ENCODE results near the gene TNNT1. TPM values are rescaled to one million over a fixed set of nuclear protein-coding genes. Genes with fewer than 3 reads are reported as not detected.

The TNNT1 gene
- total RNA-seq, 1 donor from 2014 or later = 8.3 TPM

DNA sequence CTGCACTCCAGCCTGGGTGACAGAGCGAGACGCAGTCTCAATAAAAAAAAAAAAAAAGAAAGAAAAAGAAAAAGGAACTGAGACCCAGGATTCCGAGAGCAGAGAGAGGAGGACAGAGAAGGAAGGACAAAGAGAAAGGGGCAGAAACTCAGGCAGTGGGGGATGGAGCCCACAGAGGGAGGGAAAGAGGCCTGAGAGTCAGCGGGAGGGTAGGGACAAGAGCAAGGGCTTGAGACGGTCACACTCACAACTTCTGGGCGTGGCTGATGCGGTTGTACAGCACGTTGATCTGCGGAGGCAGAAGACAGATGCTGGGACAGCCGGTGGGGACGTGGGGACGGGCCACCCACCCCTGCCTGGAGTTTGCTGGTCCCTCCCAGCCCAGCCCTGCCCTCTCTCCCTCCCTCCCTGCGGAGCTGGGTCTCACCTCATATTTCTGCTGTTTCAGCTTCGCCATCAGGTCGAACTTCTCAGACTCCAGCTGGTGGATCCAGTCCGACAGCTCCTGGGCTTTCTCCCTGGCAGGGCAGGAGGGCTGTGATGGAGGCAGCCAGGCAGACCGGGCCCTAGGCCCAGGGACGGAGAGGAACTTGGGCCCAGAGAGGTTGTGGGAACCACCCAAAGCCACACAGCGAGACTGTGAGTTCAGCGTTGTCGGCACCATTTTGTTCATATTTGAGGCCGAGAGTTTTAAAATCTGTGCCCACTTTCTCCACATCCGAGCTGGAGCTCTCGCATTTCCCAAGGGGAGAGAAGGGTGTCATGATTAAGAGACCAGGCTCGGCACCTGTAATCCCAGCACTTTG lies 15.2 kb downstream of the TNNT1 start:
- Histone ChIP-seq H3K27me3 (ENCODE audit: insufficient read depth, low read length) (peaks cover 3% of the 10 kb centered on the region), H4K20me1 (ENCODE audit: insufficient read depth, low read length) (no peaks in the 10 kb centered on the region), H3K36me3 (ENCODE audit: insufficient read depth, low read length) (no peaks in the 10 kb centered on the region), H3K9me3 (ENCODE audit: insufficient read depth, low read depth, low read length) (no peaks in the 10 kb centered on the region), H3K4me2 (ENCODE audit: low read length) (no peak overlapping the region), H3K4me3 (ENCODE audit: insufficient read depth, low read depth, low read length) (no peak overlapping the region), H3K27ac (ENCODE audit: low read depth, low read length) (no peak overlapping the region), H3K9ac (ENCODE audit: low read length) (no peak overlapping the region), H3K79me2 (ENCODE audit: insufficient read depth, low read length) (no peaks in the 10 kb centered on the region), H3K4me1 (ENCODE audit: insufficient read depth, low read length) (no peaks in the 10 kb centered on the region), H2AFZ (ENCODE audit: low read depth, low read length) (no peak overlapping the region)
- TF ChIP-seq EZH2 (IDR thresholded peaks at IDR 0.05; ENCODE audit: insufficient read depth, low read length) = no peak
- TF ChIP-seq, protein P1, sequence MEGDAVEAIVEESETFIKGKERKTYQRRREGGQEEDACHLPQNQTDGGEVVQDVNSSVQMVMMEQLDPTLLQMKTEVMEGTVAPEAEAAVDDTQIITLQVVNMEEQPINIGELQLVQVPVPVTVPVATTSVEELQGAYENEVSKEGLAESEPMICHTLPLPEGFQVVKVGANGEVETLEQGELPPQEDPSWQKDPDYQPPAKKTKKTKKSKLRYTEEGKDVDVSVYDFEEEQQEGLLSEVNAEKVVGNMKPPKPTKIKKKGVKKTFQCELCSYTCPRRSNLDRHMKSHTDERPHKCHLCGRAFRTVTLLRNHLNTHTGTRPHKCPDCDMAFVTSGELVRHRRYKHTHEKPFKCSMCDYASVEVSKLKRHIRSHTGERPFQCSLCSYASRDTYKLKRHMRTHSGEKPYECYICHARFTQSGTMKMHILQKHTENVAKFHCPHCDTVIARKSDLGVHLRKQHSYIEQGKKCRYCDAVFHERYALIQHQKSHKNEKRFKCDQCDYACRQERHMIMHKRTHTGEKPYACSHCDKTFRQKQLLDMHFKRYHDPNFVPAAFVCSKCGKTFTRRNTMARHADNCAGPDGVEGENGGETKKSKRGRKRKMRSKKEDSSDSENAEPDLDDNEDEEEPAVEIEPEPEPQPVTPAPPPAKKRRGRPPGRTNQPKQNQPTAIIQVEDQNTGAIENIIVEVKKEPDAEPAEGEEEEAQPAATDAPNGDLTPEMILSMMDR (IDR thresholded peaks at IDR 0.05; ENCODE audit: insufficient read depth, low read depth, low read length) = no peak
- Mint-ChIP-seq H3K9me3 (ENCODE audit: unreplicated experiment) (no peaks in the 10 kb centered on the region), H3K4me3 (ENCODE audit: unreplicated experiment) (no peak overlapping the region), H3K36me3 (ENCODE audit: low read depth, unreplicated experiment) (no peaks in the 10 kb centered on the region), H3K27ac (ENCODE audit: unreplicated experiment) (no peak overlapping the region), H3K4me1 (ENCODE audit: low read depth, unreplicated experiment) (no peaks in the 10 kb centered on the region), H3K27me3 (ENCODE audit: low read depth, unreplicated experiment) (peaks cover 16% of the 10 kb centered on the region)
- DNase-seq (ENCODE audit: low read depth) (no peak), FAIRE-seq (no peak)

DNA sequence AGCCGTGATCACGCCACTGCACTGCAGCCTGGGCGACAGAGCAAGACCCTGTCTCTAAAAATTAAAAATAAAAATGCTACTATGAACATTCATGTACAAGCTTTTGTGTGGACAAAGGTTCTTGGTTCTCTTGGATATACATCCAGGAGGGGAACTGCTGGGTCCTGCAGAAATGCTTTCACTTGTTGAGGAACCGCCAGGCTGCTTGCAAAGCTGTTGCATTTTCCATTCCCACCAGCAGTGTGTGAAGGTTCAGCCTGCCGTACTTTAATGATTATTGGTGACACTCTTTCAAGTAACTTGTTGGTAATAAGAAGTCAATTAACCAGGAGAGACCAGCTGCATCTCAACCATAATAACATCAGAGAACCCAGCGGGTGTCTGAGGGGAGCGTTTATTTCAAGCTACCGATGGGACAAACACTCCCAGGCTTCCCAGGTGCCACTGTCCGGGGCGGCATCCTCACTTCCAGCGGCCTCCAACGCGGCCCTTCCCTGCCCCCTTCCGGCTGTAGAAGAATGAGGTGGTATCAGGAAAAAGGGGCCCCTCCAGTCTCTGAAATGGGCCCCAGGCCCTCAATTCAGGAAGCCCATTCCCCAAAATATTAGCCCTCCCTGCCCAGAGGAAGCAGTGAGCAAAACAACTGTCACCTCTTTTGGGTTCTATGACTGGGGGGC lies 16.4 kb downstream of the TNNT1 start:
- peaks cover 15% of the 10 kb centered on the region for H3K27me3 Mint-ChIP-seq (ENCODE audit: low read depth, unreplicated experiment)
- Histone ChIP-seq H3K79me2 (ENCODE audit: insufficient read depth, low read length) (no peaks in the 10 kb centered on the region), H3K4me3 (ENCODE audit: insufficient read depth, low read depth, low read length) (no peak overlapping the region), H3K9me3 (ENCODE audit: insufficient read depth, low read depth, low read length) (no peaks in the 10 kb centered on the region), H3K27ac (ENCODE audit: low read depth, low read length) (no peak overlapping the region), H3K9ac (ENCODE audit: low read length) (no peak overlapping the region), H3K4me1 (ENCODE audit: insufficient read depth, low read length) (no peaks in the 10 kb centered on the region), H3K36me3 (ENCODE audit: insufficient read depth, low read length) (no peaks in the 10 kb centered on the region), H3K4me2 (ENCODE audit: low read length) (no peak overlapping the region), H3K27me3 (ENCODE audit: insufficient read depth, low read length) (peaks cover 3% of the 10 kb centered on the region), H4K20me1 (ENCODE audit: insufficient read depth, low read length) (no peaks in the 10 kb centered on the region), H2AFZ (ENCODE audit: low read depth, low read length) (no peak overlapping the region)
- H3K4me1 Mint-ChIP-seq (ENCODE audit: low read depth, unreplicated experiment) = no peaks in the 10 kb centered on the region
- H3K4me3 Mint-ChIP-seq (ENCODE audit: unreplicated experiment) = no peak overlapping the region
- FAIRE-seq = no peak
- H3K27ac Mint-ChIP-seq (ENCODE audit: unreplicated experiment) = no peak overlapping the region
- no peaks in the 10 kb centered on the region for H3K36me3 Mint-ChIP-seq (ENCODE audit: low read depth, unreplicated experiment)
- no peaks in the 10 kb centered on the region for H3K9me3 Mint-ChIP-seq (ENCODE audit: unreplicated experiment)
- TF ChIP-seq EZH2 (IDR thresholded peaks at IDR 0.05; ENCODE audit: insufficient read depth, low read length) = no peak
- TF ChIP-seq, protein P1 (IDR thresholded peaks at IDR 0.05; ENCODE audit: insufficient read depth, low read depth, low read length) = no peak
- DNase-seq (ENCODE audit: low read depth) = no peak

DNA sequence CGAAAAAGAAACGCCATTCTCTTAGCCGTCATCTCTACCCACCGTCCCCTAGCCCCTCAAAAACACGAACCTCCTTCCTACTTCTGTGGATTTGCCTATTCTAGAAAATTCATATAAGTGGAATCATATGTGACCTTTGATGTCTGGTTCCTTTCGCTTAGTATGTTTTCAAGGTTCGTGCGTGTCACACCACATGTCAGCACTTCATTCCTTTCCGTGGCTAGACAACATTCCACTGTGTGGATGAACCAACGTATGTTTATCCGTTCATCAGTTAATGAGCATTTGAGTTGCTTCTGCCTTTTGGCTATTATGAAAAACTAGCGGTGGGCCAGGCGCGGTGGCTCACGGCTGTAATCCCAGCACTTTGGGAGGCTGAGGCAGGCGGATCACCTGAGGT lies 17.6 kb downstream of the TNNT1 start:
- DNase-seq (ENCODE audit: low read depth) (no peak), FAIRE-seq (no peak)
- TF ChIP-seq, protein P1 (IDR thresholded peaks at IDR 0.05; ENCODE audit: insufficient read depth, low read depth, low read length) = no peak
- TF ChIP-seq EZH2 (IDR thresholded peaks at IDR 0.05; ENCODE audit: insufficient read depth, low read length) = no peak
- peaks cover 3% of the 10 kb centered on the region for H3K27me3 ChIP-seq (ENCODE audit: insufficient read depth, low read length)
- H3K4me3 ChIP-seq (ENCODE audit: insufficient read depth, low read depth, low read length) = no peak overlapping the region
- peaks cover 23% of the 10 kb centered on the region for H3K27me3 Mint-ChIP-seq (ENCODE audit: low read depth, unreplicated experiment)
- no peaks in the 10 kb centered on the region for H4K20me1 ChIP-seq (ENCODE audit: insufficient read depth, low read length)
- H3K27ac ChIP-seq (ENCODE audit: low read depth, low read length) = no peak overlapping the region
- H3K9me3 ChIP-seq (ENCODE audit: insufficient read depth, low read depth, low read length) = no peaks in the 10 kb centered on the region
- no peak overlapping the region for H2AFZ ChIP-seq (ENCODE audit: low read depth, low read length)
- no peaks in the 10 kb centered on the region for H3K9me3 Mint-ChIP-seq (ENCODE audit: unreplicated experiment)
- no peak overlapping the region for H3K4me3 Mint-ChIP-seq (ENCODE audit: unreplicated experiment)
- H3K36me3 ChIP-seq (ENCODE audit: insufficient read depth, low read length) = no peaks in the 10 kb centered on the region
- H3K79me2 ChIP-seq (ENCODE audit: insufficient read depth, low read length) = no peaks in the 10 kb centered on the region
- no peaks in the 10 kb centered on the region for H3K4me1 ChIP-seq (ENCODE audit: insufficient read depth, low read length)
- no peaks in the 10 kb centered on the region for H3K36me3 Mint-ChIP-seq (ENCODE audit: low read depth, unreplicated experiment)
- H3K9ac ChIP-seq (ENCODE audit: low read length) = no peak overlapping the region
- no peak overlapping the region for H3K4me2 ChIP-seq (ENCODE audit: low read length)
- no peak overlapping the region for H3K27ac Mint-ChIP-seq (ENCODE audit: unreplicated experiment)
- H3K4me1 Mint-ChIP-seq (ENCODE audit: low read depth, unreplicated experiment) = no peaks in the 10 kb centered on the region

All from astrocyte (in vitro differentiated cells and primary cell).